HepG2 (cell line): ENCODE data around the gene PPP2R2C. TPM values are rescaled to one million over a fixed set of nuclear protein-coding genes. Genes with fewer than 3 reads are reported as not detected.

ENCODE experiments used
- ATAC-seq: fragments of 200-7000 bp; cut with Tn5 transposase; 3 replicates; pipeline ENCODE4 v1.9.1; 2020; ENCODE audit warnings: mild to moderate bottlenecking, moderate library complexity
- BruUV-seq: library from RNA; stranded (reverse); fragments of 400-500 nt; replicated peaks from 2 replicates; lab custom pipeline; 2021; lab: Mats Ljungman, UMichigan
- CTCF ChIA-PET: fragments of 300-600 bp; formaldehyde crosslinking; extraction: SDS; loops from one replicate; lab custom pipeline; 2021; ENCODE audit warnings: low total read pairs, inconsistent platforms, low intra/inter-chr PET ratio; lab: Yijun Ruan, JAX
- POLR2A ChIA-PET: fragments of 350-600 bp; sonication (Branson Sonifier 250); formaldehyde crosslinking; loops from one replicate; lab custom pipeline; 2020; ENCODE audit warnings: antibody characterized with exemption, inconsistent platforms; lab: Yijun Ruan, JAX
- DNase-seq: peaks from one replicate; pipeline ENCODE4 v3.0.0-alpha.2; 2015; ENCODE audit warnings: low spot score
- FAIRE-seq: peaks from 3 replicates; lab custom pipeline; 2011; peaks lifted over from hg19 to GRCh38; lab: Jason Lieb, UNC
- H2AFZ ChIP-seq: one replicate; pipeline ENCODE4 v1.6.1; 2011; ENCODE audit warnings: low read length, inconsistent platforms
- H3K27ac ChIP-seq: fragments of 300-600 bp; 3 replicates; pipeline ENCODE4 v1.8.0; 2011; ENCODE audit warnings: mixed run types, mild to moderate bottlenecking, mixed read lengths, low read length, inconsistent platforms; ENCODE audit not compliant: insufficient read depth; ENCODE audit errors: extremely low read length
- H3K27me3 ChIP-seq, 2 experiments: fragments of 200-600 bp in 1 of 2; 2 replicates in 1 of 2; 3 replicates in 1 of 2; pipeline versions ENCODE4 v1.6.0 to v1.8.0; 2011; ENCODE audit warnings: low read length in 2 of 2, mild to moderate bottlenecking in 2 of 2, moderate library complexity in 2 of 2, inconsistent platforms in 1 of 2; ENCODE audit not compliant: insufficient read depth in 2 of 2, control insufficient read depth in 1 of 2
- H3K36me3 ChIP-seq, 2 experiments: fragments of 200-600 bp in 1 of 2; replicated peaks in 1 of 2; 2 replicates in 1 of 2; 3 replicates in 1 of 2; pipeline versions ENCODE4 v1.5.1 to v1.8.0; 2011; ENCODE audit warnings: low read length in 2 of 2, inconsistent platforms in 1 of 2; ENCODE audit not compliant: insufficient read depth in 2 of 2, control insufficient read depth in 1 of 2
- H3K4me1 ChIP-seq: 2 replicates; pipeline ENCODE4 v1.5.1; 2012; ENCODE audit warnings: low read length, inconsistent platforms; ENCODE audit not compliant: insufficient read depth
- H3K4me2 ChIP-seq: 2 replicates; pipeline ENCODE4 v1.6.0; 2011; ENCODE audit warnings: low read depth, low read length, inconsistent platforms
- H3K4me3 ChIP-seq, 3 experiments: fragments of 200-600 bp in 1 of 3; sonication (generic), shearing (Covaris generic) in 1 of 3; replicated peaks in 1 of 3; 2 replicates each; pipeline ENCODE4 v1.5.1; 2011 to 2016; ENCODE audit warnings: low read length in 3 of 3, inconsistent platforms in 2 of 3, low read depth in 2 of 3, mild to moderate bottlenecking in 2 of 3, control low read depth in 1 of 3, mixed read lengths in 1 of 3; ENCODE audit not compliant: insufficient read depth in 1 of 3
- H3K79me2 ChIP-seq: one replicate; pipeline ENCODE4 v1.6.1; 2011; ENCODE audit warnings: low read length, inconsistent platforms; ENCODE audit not compliant: insufficient read depth
- H3K9ac ChIP-seq: 2 replicates; pipeline ENCODE4 v1.6.0; 2011; ENCODE audit warnings: mild to moderate bottlenecking, low read depth, low read length, inconsistent platforms; ENCODE audit not compliant: insufficient read depth
- H3K9me3 ChIP-seq: 2 replicates; pipeline ENCODE4 v1.5.1; 2012; ENCODE audit warnings: mild to moderate bottlenecking, low read length
- H4K20me1 ChIP-seq: 2 replicates; pipeline ENCODE4 v1.6.0; 2011; ENCODE audit warnings: inconsistent platforms, mild to moderate bottlenecking, low read length, moderate library complexity; ENCODE audit not compliant: insufficient read depth
- ATAD3A ChIP-seq: sonication (generic); formaldehyde crosslinking; IDR thresholded peaks from 2 replicates; pipeline ENCODE4 v1.4.0; 2020; ENCODE audit warnings: missing genetic modification reagents
- CENPX ChIP-seq: sonication (generic); formaldehyde crosslinking; IDR thresholded peaks from 2 replicates; pipeline ENCODE4 v1.9.0; 2021; ENCODE audit warnings: mild to moderate bottlenecking, missing genetic modification reagents, moderate library complexity
- GABPB1 ChIP-seq: IDR thresholded peaks from 2 replicates; pipeline ENCODE4 v1.6.1; 2016; ENCODE audit warnings: mild to moderate bottlenecking, missing genetic modification reagents, moderate library complexity, missing compliant biosample characterization
- MAZ ChIP-seq, 2 experiments: sonication (generic) in 1 of 2; formaldehyde crosslinking in 1 of 2; IDR thresholded peaks; 2 replicates each; pipeline versions ENCODE4 v1.5.0 to v1.6.1; 2012 to 2020; ENCODE audit warnings: low read depth in 2 of 2, mild to moderate bottlenecking in 2 of 2, borderline replicate concordance in 1 of 2, improper control_type of control experiment in 1 of 2, low read length in 1 of 2, missing genetic modification reagents in 1 of 2, moderate library complexity in 1 of 2
- MYNN ChIP-seq: sonication (generic); formaldehyde crosslinking; IDR thresholded peaks from 2 replicates; pipeline ENCODE4 v1.4.0; 2020; ENCODE audit warnings: mild to moderate bottlenecking, low read depth, missing genetic modification reagents
- RBAK ChIP-seq: sonication (generic); formaldehyde crosslinking; IDR thresholded peaks from 2 replicates; pipeline ENCODE4 v1.5.1; 2020; ENCODE audit warnings: mild to moderate bottlenecking, missing genetic modification reagents
- TARDBP ChIP-seq: sonication (generic); formaldehyde crosslinking; IDR thresholded peaks from 2 replicates; pipeline ENCODE4 v1.8.0; 2022; ENCODE audit warnings: mild to moderate bottlenecking, missing genetic modification reagents
- ZNF10 ChIP-seq: sonication (generic); formaldehyde crosslinking; IDR thresholded peaks from 2 replicates; pipeline ENCODE4 v1.4.0; 2020; ENCODE audit warnings: mild to moderate bottlenecking, low read depth, missing genetic modification reagents, borderline replicate concordance
- ZNF564 ChIP-seq: sonication (generic); formaldehyde crosslinking; IDR thresholded peaks from 2 replicates; pipeline ENCODE4 v1.8.1; 2023; ENCODE audit warnings: mild to moderate bottlenecking, missing genetic modification reagents
- ZNF572 ChIP-seq: sonication (generic); formaldehyde crosslinking; IDR thresholded peaks from 2 replicates; pipeline ENCODE4 v1.5.1; 2020; ENCODE audit warnings: mild to moderate bottlenecking, missing genetic modification reagents
- WGBS: methylation state at CpG from one replicate; pipeline ENCODE4 v1.1.6; 2017; ENCODE audit warnings: low lambda C conversion rate; 5-methylcytosine and 5-hydroxymethylcytosine counted together
- in situ Hi-C: cut with HindIII; loops from 2 replicates; pipeline ENCODE4 v1.10.0; 2017; ENCODE audit warnings: low pct_unique_long_range_greater_than_20kb; ENCODE audit not compliant: extremely low pct_ligation_motif_present
- intact Hi-C: fragments of 100-400 bp; cut with micrococcal nuclease; formaldehyde crosslinking; loops from one replicate; pipeline ENCODE4 v1.10.0; 2022; ENCODE audit not compliant: unreplicated experiment
- polyA plus RNA-seq, 8 experiments: library from polyadenylated mRNA; depleted of rRNA in 3 of 8; stranded (reverse) in 7 of 8; unstranded in 1 of 8; fragments of >200 nt; fragmentation: Illumina TruSeq in 4 of 8; extraction: Trizol in 4 of 8; gene quantifications; 2 replicates each; pipeline versions ENCODE4 v1.2.1 to v1.2.3, GENCODE V29; 2011 to 2016; ENCODE audit warnings: low read depth in 4 of 8, missing spikeins in 1 of 8, mixed read lengths in 1 of 8; ENCODE audit not compliant: insufficient read depth in 1 of 8
- total RNA-seq, 5 experiments: library from RNA; depleted of rRNA; stranded (reverse); fragments of >200 nt; fragmentation: Illumina TruSeq; extraction: Trizol; gene quantifications; 2 replicates each; pipeline ENCODE4 v1.2.3, GENCODE V29; 2016; ENCODE audit warnings: low read depth in 1 of 5
- TF ChIP-seq, protein P1 (sequence below): sonication (generic); formaldehyde crosslinking; IDR thresholded peaks from 2 replicates; pipeline ENCODE4 v1.8.1; 2023; ENCODE audit warnings: mild to moderate bottlenecking, moderate library complexity, missing genetic modification reagents
- TF ChIP-seq, protein P2 (sequence below): IDR thresholded peaks from 2 replicates; pipeline ENCODE4 v1.4.0; 2020; ENCODE audit warnings: mild to moderate bottlenecking, missing genetic modification reagents
- TF ChIP-seq, protein P3 (sequence below): sonication (generic); formaldehyde crosslinking; IDR thresholded peaks from 2 replicates; pipeline ENCODE4 v1.8.0; 2022; ENCODE audit warnings: mild to moderate bottlenecking, missing genetic modification reagents

Gene PPP2R2C
- total and polyA plus RNA-seq, 2 of the 13 experiments (the other 11 are each of a cell fraction or from before 2014, with no cell fraction given) = 0.60 to 8.6 TPM

DNA sequence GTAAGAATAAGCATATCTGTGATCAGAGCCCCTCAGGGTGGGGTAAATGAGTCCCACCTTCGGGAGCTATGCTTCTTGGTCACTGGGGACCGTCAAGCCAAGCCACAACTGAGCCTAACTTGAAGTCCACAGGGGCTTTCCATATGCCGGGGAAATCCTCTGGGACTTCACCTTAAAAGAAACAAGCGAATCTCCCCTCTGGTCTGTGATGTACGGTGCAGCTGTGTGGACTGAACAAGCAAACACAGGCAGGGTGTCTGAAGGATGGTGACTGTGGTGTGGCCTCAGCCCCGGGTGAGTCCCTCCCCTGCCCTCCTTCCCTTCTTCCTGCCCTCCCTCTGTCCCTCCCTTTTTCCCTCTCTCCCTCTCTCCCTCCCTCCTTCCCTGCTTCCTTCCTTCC lies 29.7 kb upstream of the PPP2R2C start:
- Histone ChIP-seq H3K27ac (no peak overlapping the region), H2AFZ (no peak overlapping the region), H3K9me3 (peaks cover 7% of the 10 kb centered on the region; the same call in 1 of the 2 replicates), H3K27me3 (peaks cover 2 to 25% of the 10 kb centered on the region in 2 experiments; a peak in 4 of 5 replicates), H3K79me2 (no peaks in the 10 kb centered on the region), H3K36me3 (no peaks in the 10 kb centered on the region), H3K4me1 (no peaks in the 10 kb centered on the region)
- no peak for ATAC-seq
- POLR2A ChIA-PET = no interaction called here
- TF ChIP-seq, protein P1, sequence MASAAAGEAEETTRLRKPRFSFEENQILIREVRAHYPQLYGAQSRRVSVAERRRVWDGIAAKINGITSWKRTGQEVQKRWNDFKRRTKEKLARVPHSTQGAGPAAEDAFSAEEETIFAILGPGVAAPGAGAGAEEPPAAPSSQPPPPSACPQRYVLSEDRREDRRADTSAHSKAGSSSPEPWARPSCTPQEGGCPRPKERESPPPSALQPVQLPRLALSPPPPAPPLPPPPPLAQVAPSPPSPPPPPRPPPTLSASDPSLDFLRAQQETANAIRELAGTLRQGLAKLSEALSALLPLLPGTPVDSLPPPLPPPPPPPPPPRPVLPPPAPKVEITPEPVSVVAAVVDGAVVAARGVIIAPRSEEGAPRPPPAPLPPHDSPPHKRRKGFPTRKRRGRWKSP (CRISPR knock-in tag) = no peak
- no peak for TF ChIP-seq RBAK
- TF ChIP-seq MYNN = no peak
- TF ChIP-seq, protein P2, sequence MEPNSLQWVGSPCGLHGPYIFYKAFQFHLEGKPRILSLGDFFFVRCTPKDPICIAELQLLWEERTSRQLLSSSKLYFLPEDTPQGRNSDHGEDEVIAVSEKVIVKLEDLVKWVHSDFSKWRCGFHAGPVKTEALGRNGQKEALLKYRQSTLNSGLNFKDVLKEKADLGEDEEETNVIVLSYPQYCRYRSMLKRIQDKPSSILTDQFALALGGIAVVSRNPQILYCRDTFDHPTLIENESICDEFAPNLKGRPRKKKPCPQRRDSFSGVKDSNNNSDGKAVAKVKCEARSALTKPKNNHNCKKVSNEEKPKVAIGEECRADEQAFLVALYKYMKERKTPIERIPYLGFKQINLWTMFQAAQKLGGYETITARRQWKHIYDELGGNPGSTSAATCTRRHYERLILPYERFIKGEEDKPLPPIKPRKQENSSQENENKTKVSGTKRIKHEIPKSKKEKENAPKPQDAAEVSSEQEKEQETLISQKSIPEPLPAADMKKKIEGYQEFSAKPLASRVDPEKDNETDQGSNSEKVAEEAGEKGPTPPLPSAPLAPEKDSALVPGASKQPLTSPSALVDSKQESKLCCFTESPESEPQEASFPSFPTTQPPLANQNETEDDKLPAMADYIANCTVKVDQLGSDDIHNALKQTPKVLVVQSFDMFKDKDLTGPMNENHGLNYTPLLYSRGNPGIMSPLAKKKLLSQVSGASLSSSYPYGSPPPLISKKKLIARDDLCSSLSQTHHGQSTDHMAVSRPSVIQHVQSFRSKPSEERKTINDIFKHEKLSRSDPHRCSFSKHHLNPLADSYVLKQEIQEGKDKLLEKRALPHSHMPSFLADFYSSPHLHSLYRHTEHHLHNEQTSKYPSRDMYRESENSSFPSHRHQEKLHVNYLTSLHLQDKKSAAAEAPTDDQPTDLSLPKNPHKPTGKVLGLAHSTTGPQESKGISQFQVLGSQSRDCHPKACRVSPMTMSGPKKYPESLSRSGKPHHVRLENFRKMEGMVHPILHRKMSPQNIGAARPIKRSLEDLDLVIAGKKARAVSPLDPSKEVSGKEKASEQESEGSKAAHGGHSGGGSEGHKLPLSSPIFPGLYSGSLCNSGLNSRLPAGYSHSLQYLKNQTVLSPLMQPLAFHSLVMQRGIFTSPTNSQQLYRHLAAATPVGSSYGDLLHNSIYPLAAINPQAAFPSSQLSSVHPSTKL (CRISPR knock-in tag) = no peak
- TF ChIP-seq ZNF564 (CRISPR knock-in tag) = no peak
- no peak for TF ChIP-seq MAZ (IDR thresholded peaks at IDR 0.05; ENCODE audit: borderline replicate concordance, low read depth, low read length)
- TF ChIP-seq MAZ (CRISPR knock-in tag; IDR thresholded peaks at IDR 0.05; ENCODE audit: low read depth) = no peak
- no peak for TF ChIP-seq CENPX (CRISPR knock-in tag)
- TF ChIP-seq ZNF10 (CRISPR knock-in tag) = no peak
- TF ChIP-seq, protein P3, sequence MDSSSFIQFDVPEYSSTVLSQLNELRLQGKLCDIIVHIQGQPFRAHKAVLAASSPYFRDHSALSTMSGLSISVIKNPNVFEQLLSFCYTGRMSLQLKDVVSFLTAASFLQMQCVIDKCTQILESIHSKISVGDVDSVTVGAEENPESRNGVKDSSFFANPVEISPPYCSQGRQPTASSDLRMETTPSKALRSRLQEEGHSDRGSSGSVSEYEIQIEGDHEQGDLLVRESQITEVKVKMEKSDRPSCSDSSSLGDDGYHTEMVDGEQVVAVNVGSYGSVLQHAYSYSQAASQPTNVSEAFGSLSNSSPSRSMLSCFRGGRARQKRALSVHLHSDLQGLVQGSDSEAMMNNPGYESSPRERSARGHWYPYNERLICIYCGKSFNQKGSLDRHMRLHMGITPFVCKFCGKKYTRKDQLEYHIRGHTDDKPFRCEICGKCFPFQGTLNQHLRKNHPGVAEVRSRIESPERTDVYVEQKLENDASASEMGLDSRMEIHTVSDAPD = no peak
- no peak for TF ChIP-seq GABPB1
- TF ChIP-seq ATAD3A = no peak
- no peak for TF ChIP-seq ZNF572 (CRISPR knock-in tag)
- TF ChIP-seq TARDBP (CRISPR knock-in tag) = no peak
- TF ChIP-seq, all 625 proteins: peak for 0
- DNase-seq (no peak), FAIRE-seq (no peak)
- 0% methylated on average over 1 of the region's 6 CpGs for WGBS
- Histone ChIP-seq H4K20me1 (no peaks in the 10 kb centered on the region), H3K9ac (no peak overlapping the region), H3K4me3 (no peak overlapping the region), H3K4me2 (no peak overlapping the region)
- in situ Hi-C loops (no loop called here), intact Hi-C loops (no loop called here)
- no TSS peak for BruUV-seq
- CTCF ChIA-PET = no interaction called here
